Measurements from ENCODE around the gene SCN5A.
"Not testable (repeated sequence)": the region's sequence is repeated elsewhere in the genome, so short reads cannot be mapped to it uniquely, and the experiment has no call there.

GRCh38 chr3:38566794-38567193, 82.7 kb downstream of the SCN5A start:
- not testable (repeated sequence) for TF ChIP-seq GABPA (IDR thresholded peaks at IDR 0.05; ENCODE audit: borderline replicate concordance, insufficient read depth, low read length); MAX (IDR thresholded peaks at IDR 0.05); TCF12 (IDR thresholded peaks at IDR 0.05; ENCODE audit: low read depth, low read length); CTCF (IDR thresholded peaks at IDR 0.05; ENCODE audit: control extremely low read depth in 1 of 3, insufficient read depth in 1 of 3, low read depth in 1 of 3, low read length in 3 of 3); EP300 (IDR thresholded peaks at IDR 0.05; ENCODE audit: borderline replicate concordance in 1 of 2, low read depth in 2 of 2, low read length in 2 of 2); JUND (IDR thresholded peaks at IDR 0.05; ENCODE audit: low read length)
